Activated CD8-positive, alpha-beta memory T cell treated with anti-CD3 and anti-CD28 coated beads for 36 hours (primary cell): Measurements from ENCODE around the gene CHRDL1. TPM values are rescaled to one million over a fixed set of nuclear protein-coding genes. Genes with fewer than 3 reads are reported as not detected.
"Not testable (repeated sequence)": the region's sequence is repeated elsewhere in the genome, so short reads cannot be mapped to it uniquely, and the experiment has no call there.

ENCODE experiments used
- CTCF ChIA-PET: fragments of 350-600 bp; sonication (Branson Sonifier 250); formaldehyde crosslinking; loops from one replicate; lab custom pipeline; 2021; ENCODE audit warnings: antibody characterized with exemption; lab: Charles Lee
- POLR2A ChIA-PET: fragments of 350-600 bp; sonication (Branson Sonifier 250); formaldehyde crosslinking; loops from one replicate; lab custom pipeline; 2021; ENCODE audit warnings: antibody characterized with exemption; lab: Charles Lee
- total RNA-seq, 2 experiments: library from RNA; stranded (reverse); gene quantifications; one replicate each; pipeline ENCODE4 v1.2.3, GENCODE V29; 2021

CHRDL1 gene, protein sequence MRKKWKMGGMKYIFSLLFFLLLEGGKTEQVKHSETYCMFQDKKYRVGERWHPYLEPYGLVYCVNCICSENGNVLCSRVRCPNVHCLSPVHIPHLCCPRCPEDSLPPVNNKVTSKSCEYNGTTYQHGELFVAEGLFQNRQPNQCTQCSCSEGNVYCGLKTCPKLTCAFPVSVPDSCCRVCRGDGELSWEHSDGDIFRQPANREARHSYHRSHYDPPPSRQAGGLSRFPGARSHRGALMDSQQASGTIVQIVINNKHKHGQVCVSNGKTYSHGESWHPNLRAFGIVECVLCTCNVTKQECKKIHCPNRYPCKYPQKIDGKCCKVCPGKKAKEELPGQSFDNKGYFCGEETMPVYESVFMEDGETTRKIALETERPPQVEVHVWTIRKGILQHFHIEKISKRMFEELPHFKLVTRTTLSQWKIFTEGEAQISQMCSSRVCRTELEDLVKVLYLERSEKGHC
- total RNA-seq, result not detected

DNA sequence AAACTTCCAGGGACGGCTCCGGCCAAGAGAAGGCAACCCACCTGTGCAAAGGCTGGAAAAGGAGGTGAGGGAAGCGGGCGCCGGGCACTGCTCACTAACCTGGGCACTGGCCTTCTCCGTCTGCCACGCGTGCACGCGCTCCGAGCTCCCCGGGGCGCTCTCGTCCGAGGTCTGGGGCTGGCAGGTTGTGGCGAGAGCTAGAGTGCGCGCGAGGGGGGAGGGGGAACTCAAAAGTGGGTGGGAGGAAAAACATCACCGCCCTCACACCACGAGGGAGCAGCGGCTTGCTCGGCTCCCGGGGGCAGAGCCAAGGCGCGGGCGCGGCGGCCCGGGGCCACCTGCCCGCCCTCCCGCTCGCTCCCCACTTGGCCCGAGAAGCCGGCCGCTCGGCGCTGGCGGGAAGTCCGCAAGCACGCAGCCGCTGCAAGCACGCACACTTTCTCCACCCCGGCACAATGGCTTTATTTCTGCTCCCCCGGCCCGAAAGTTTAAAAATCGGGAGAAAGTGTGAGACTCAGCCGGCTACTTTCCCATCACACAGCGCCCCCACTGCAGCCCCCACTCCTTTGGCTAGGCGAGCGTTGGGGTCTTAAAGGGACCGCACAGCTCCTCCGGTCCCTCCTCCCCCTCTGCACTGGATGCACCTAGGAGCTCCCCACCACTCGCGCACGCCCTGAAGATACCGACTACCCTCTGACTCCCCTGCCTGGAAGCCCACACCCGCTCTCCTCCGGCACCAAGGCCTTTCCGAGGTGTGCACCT is at the start of gene CHRDL1:
TSS of gene CHRDL1 (minus strand) at position 173 of the 762 bp plus-strand sequence. CDS start 3,636 bp downstream, outside the sequence.
- CTCF ChIA-PET, result no interaction called here
- POLR2A ChIA-PET, result no interaction called here

DNA sequence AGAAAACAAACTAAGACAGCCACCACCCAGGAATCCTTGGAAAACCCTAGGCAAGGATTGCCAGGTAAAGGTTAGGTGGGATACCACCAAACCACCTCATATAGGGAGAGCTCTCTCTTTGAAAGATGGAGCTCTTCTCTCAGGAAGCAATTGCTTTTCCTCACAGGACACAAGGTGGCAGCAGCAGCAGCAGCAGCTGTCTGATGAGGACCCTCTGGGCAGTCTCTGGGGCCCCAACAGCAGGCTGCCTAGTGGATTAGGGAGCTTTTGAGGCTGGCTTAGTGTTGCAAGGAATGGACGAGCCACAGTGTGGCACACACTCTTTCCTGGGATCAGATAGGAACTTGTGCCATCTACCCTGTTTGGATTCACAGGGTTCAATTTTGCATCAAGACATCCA is 41.4 kb upstream of the CHRDL1 start:
- ChIA-PET CTCF (interaction anchor here (1.2 kb wide), 1 partner anchor 10 kb away, joined by 3 read pairs; no protein-coding TSS in a partner anchor), POLR2A (no interaction called here)

DNA sequence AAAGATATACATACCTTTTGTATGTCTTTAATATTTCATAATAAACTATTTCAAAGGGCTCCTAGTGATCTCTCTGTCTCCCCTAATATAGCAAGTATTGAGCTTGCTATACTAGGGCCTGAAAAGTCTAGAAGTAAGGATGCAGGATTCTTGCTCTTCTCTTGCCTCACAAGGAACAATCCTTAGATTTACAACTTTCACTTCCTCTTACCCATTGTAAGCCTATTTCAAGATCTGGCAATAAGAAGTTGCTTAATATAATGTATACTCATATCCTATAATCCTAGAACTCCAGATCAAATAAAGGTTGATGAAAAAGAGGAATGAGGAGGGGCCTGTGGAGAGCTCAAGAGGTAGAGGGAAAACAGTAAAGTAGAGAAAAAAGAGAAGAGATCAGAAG is 40.8 kb upstream of the CHRDL1 start:
- CTCF ChIA-PET, result interaction anchor here (1.2 kb wide), 1 partner anchor 10 kb away, joined by 3 read pairs; no protein-coding TSS in a partner anchor
- POLR2A ChIA-PET, result no interaction called here

DNA sequence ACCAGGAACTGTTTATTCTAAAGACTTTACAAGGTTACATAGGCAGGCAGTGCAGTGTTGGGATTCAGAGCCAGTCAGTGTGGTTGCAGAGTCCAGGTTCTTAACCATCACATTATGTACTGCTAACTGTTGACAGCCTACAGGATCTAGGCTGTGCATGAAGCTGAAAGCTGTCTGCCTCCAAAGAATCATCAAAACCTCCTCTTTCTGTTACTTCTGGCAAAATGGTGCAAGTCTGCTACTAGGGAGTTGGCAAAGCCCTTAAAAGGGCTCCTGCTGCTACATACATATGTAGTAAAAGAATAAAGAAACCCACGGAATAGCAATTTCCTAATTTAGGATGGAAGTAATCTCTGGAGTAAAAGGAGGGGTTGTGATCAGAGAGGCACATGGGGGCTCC is 40.4 kb upstream of the CHRDL1 start:
- CTCF ChIA-PET, result no interaction called here
- POLR2A ChIA-PET, result no interaction called here

DNA sequence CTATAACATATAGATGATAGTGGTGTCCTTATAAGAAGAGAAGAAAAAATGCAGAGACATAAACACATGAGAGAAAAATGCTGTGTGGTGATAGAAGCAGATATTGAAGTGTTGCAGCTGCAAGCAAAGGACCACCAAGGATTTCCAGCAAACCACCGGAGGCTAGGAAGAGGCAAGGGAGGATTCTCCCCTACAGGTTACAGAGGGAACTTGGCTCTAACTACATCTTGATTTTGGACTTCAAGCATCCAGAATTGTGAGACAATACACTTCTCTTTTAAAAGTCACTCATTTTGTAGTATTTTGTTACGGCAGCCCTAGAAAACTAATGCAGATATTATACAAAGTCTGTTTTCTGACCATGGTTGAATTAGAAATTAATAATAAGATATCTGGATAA is 30.4 kb upstream of the CHRDL1 start:
- CTCF ChIA-PET, result no interaction called here
- POLR2A ChIA-PET, result no interaction called here

DNA sequence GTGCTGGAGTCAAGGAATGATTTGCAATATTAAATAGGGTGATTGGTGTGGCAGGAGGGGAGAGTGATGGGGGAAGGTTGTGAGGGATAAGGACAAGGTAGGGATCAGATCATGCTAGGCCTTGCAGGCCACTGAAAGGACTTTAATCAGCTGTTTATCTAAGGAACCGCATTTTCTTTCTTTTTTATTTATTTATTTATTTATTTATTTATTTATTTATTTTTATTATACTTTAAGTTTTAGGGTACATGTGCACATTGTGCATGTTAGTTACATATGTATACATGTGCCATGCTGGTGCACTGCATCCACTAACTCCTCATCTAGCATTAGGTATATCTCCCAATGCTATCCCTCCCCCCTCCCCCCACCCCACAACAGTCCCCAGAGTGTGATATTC is 20.9 kb upstream of the CHRDL1 start:
- POLR2A ChIA-PET, CTCF ChIA-PET: not testable (repeated sequence)

DNA sequence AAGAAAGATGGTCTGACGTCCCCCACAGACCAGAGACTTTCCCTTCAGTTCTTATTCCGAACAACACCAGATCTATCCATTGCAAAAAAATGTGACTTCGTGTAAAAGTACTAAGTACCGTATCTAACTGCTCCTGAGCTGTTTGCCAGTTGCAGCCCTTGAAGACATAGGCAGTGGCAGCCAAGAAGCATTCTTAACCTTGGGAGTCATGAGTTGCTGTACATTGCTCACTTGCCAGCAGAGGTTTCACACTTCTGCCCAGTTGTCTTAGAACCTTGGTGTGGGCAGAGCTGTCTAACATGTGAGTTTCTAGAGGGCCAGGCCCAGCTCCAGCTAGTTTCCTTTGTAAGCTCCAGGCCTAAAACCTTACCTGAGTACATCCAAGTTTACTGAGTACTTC is 10.5 kb upstream of the CHRDL1 start:
- ChIA-PET CTCF (no interaction called here), POLR2A (no interaction called here)

DNA sequence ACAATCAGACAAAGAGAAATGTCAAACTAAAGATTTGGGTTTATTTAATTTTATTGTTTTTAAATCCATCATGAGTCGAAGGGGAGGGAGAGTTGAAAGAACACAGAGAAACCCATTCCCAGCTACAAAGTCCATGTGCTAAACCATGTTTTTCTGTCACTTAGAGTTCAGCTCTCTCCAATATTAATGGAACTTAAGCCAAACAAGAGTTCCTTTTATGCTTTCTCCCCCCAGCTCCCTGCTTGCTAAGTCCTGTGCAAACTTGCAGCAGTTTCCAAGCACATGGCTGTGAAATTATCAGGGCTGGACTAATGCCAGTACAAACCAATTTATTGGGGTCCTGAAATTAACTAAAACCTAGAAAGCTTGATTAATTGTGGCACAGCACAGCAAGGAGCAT is 9.7 kb upstream of the CHRDL1 start:
- POLR2A ChIA-PET, result no interaction called here
- CTCF ChIA-PET, result no interaction called here

DNA sequence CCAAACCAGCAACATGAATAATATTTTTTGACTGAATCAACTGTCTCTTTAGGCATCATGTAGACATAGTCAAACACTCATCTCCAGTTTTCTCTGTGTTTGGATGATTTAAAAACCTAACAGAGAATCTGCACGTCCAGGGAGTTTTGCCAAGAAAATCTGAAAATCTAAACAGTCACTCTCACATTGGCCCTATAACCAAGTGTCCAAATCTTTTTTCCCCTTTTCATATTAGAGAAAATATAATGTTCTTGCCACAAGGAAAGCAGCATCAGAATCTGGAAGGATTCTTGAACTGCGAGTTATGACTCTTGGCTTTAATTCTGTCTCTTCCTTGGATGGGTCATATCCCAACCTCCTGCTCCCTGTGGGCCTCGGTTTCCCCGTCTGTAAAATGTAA is 8.8 kb upstream of the CHRDL1 start:
- ChIA-PET POLR2A (no interaction called here), CTCF (no interaction called here)

DNA sequence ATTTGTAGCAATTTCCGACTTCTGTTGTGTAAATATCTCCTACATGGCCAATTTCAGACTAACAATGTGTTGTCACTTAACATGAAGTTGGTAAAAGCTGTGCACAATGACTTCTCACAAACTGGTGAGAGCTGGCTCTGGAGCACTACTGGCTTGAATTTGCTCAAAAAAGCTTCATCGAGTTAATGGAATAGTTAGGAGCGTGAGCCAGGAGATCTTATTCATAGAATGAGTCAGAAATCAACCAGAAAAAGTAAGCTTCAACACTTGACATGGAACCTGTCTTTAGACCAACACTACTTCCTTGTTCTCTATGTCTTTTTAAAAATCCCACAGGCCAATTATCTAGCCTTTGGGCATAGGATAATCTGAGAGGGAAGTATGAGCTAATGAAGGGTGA is 7.9 kb upstream of the CHRDL1 start:
- ChIA-PET POLR2A (no interaction called here), CTCF (no interaction called here)

DNA sequence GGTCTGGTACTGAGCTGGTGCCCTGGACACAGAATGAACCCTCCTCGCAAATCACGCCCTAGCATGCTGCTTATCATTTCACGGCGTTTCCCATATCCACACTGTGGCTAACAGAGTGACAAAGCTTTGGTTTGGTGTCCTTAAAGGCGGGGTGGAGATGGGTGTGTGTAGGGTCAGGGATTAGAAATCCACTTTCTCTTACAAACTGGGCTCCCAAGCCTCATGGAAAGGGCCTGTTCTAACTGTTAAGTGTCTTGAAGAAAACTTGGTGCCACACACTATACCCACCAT is 735 bp upstream of the CHRDL1 start:
- POLR2A ChIA-PET, result no interaction called here
- CTCF ChIA-PET, result no interaction called here

DNA sequence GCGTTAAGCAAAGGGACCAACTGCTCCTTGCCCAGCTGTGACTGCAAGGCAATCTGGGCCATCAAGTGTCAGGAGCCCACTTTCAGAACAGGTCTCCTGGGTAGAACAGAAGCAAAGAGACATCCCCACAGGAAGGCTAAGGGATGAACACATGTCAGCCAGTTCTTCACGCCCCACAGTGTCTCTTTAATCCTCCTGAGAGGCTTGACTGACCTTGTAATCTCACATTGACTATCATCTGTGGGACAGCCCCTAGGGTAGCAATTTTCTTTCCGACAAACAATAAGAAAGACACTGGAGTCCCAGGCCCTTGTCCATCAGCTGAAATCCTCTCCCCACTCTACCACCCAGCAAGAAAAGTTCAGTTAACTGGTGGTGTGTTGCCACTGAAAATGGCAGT is 1.0 kb downstream of the CHRDL1 start:
- ChIA-PET POLR2A (no interaction called here), CTCF (no interaction called here)

DNA sequence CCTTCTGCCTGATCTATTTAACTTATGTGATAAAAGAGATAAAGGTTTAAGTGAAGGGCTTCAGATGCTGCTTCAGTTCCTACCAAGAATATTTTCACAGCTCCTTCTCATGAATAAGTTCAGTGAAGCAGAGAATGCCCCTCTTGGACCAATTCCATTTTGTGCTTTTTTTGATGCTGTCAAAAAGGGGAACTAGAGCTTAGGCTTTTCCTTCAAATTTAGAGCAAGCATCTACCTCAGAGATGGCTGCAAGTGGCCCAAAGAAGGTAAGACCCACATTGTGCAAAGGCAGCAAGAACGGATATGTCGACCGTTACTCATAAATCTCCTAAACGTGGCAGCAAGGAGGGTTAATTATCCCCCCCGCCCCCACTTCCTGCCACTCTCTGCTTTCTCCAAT is 4.5 kb downstream of the CHRDL1 start:
- POLR2A ChIA-PET, result no interaction called here
- CTCF ChIA-PET, result no interaction called here

DNA sequence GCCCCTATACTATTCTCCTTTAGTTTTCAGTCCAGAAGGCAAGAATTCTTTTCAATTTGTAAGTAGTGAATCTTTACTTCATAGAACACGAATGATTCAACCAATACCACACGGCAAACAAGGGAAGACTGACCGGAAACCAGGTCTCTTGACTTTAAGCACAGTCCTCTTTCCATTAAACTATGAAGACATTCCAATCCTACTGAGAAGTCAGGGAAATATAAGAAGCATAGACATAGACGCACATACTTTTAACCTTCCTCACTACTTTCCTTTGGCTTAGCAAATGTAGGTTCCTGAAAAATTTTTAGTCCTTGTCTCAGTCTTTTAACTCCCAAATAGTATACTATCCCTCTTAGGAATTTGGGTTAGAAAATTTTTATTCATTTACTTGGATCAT is 9.1 kb downstream of the CHRDL1 start:
- POLR2A ChIA-PET, result no interaction called here
- CTCF ChIA-PET, result no interaction called here

DNA sequence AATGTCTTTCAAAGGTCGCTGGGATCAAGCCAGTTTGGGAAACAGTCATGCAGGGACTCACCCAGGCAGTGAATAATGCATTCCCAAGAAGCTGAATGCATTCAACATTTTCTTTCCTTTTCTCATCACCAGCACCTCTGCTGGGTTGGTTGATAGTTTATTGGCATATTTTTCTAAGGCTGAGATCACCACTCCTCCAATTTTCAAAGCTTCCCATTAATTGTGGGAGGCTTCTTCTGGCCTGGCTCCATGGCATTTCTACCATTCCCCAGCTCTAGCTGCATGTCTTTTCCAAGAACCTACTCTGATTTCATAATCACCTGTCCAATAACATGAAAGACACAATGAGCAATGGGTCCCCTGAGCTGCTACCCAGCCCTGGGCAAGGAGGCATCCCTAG is 35.8 kb downstream of the CHRDL1 start:
- POLR2A ChIA-PET, result no interaction called here
- CTCF ChIA-PET, result no interaction called here

DNA sequence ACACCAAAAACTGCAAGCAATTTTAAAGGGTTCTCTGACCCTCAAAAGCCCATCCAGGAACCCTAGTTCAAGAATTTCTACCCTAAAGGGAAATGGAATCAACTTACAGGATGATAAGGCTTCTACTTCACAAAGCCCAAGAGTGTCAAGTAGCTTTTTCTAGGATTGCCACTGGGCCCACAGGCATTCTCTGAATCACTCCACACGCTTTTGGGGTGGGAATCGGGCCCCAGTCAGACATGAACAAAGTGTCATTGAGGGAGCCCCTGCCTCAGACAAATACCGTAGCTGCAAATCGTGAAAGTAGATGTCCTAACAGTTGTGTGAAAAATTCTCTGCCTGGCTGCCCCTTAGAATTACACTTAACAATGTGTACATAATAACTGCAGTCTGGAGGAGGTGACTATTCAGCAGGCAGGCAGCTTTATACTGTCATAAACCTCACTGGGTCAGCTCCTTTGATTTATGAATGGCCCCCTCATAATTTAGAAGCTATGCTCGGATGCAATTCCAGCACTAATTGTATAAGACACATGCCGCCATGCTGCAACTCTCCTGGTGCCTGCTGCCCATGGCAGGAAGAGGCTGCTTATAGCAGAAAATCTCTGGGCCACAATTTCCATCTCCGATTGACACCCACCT is 36.7 kb downstream of the CHRDL1 start:
- POLR2A ChIA-PET, result no interaction called here
- CTCF ChIA-PET, result no interaction called here

DNA sequence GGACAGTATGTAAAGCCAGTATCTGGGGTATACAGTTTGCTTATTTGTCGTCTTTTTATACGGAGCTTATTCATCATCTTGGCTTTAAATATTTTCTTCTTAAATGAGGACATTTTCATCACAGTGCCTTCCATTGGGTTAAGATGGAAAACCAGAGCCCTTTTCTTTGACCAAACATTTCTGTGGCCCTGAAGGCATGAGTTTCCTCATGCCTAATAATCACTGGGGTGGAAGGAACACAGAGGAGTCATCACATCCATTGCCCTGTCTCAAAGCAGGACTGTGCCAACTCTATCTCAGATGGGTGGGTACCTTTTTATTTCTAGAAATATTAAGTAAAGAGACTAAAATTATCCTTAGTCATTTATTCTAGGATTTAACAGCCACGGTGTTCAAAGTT is 40.0 kb downstream of the CHRDL1 start:
- POLR2A ChIA-PET, result no interaction called here
- CTCF ChIA-PET, result no interaction called here

DNA sequence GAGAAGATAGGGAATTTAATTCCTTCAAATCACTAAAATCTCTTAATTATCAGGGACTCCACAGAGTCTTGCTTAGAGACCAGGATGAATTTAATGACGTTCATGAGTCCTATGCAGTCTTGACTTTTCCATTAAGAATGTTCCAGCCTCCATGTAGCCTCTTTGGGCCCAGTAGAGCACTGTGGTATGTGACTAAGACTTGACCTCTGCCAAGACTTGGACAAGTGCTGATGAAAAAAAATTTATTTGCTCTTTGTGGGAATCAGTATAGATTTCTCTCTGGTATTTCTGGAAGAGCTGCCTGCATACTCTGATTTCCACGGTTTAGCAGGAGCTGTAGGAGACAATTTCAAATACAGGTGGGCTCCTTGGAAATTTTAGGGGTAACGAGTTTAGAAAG is 40.6 kb downstream of the CHRDL1 start:
- CTCF ChIA-PET, result no interaction called here
- POLR2A ChIA-PET, result no interaction called here

DNA sequence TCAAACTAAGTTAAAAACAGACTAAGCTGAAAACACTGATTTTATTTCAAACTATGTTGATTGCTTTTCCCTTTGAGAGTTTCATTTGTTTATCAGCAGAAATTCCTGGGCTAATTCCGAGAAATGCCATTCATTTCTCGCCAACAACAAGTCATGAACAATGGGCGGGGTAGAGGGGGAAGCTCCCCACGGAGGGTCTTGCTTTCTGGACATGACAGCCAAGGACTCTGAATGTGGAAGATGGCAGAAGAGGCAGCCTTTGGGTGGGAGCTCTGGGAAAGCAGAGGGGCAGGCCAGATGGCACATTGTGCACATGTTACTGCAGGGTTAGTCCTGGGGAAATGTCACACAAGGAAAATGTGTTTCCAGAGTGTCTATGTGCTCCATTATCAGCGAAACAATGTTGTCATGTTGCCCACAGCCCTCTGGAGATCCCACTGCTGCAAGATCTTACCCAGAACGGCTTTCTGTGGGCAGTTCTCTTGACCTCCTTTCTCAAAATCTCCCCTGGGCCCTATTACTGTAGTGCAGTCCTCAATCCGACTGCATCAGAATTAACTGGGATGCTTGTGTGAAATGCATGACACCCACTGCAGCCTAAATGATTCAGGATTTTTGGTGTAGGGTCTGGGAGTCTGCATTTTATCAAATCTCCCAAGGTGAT is 45.0 kb downstream of the CHRDL1 start:
- POLR2A ChIA-PET, result no interaction called here
- CTCF ChIA-PET, result no interaction called here

DNA sequence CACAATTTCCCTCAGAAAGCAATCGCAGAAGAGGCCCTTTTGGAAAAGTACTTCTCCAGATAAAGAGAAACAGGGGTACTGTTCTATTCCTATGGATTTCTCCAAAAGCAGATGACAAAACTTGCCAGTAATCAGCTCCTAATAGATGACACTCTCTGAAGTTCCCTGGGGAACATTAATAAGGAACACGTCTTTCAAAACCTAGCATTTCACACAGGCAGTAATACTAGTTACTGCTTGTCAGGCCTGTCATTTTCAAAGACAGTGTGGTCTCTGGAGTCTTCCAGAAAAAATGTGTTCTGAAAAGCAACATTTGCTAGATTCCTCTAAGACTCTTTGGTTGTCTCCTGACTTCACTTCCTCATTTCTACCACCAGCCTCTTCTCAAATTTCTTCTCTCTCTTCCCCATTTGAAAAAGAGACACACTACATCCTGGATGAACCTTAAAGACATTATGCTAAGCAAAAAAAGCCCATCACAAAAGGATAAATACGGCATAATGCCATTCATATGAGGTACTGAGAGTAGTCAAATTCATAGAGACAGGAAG is 47.3 kb downstream of the CHRDL1 start:
- CTCF ChIA-PET, result no interaction called here

More for the DNA sequence above, 47.3 kb downstream of the CHRDL1 start:
- POLR2A ChIA-PET, result no interaction called here
